Trophoblast cell (in vitro differentiated cells and primary cell): ENCODE data around the gene KCNT1.

Experiments
- DNase-seq, 2 donors: peaks; one replicate each; pipeline ENCODE4 v3.0.0-alpha.2; 2016
- H2AFZ ChIP-seq: 2 replicates; pipeline ENCODE4 v1.6.1; 2013; ENCODE audit warnings: low read length, moderate library complexity, mild to moderate bottlenecking; ENCODE audit not compliant: insufficient read depth, poor library complexity
- H2AK5ac ChIP-seq: 2 replicates; pipeline ENCODE4 v1.6.1; 2013; ENCODE audit warnings: mild to moderate bottlenecking, low read length
- H2BK120ac ChIP-seq: 2 replicates; pipeline ENCODE4 v1.6.1; 2013; ENCODE audit warnings: low read length, mild to moderate bottlenecking, moderate library complexity; ENCODE audit not compliant: insufficient read depth, poor library complexity
- H2BK12ac ChIP-seq: 2 replicates; pipeline ENCODE4 v1.6.1; 2013; ENCODE audit warnings: mild to moderate bottlenecking, low read length, moderate library complexity
- H2BK5ac ChIP-seq: 2 replicates; pipeline ENCODE4 v1.6.1; 2013; ENCODE audit warnings: low read length, low read depth, moderate library complexity, mild to moderate bottlenecking; ENCODE audit not compliant: poor library complexity
- H3K14ac ChIP-seq: 2 replicates; pipeline ENCODE4 v1.6.1; 2013; ENCODE audit warnings: mild to moderate bottlenecking, low read length
- H3K18ac ChIP-seq: 2 replicates; pipeline ENCODE4 v1.6.1; 2013; ENCODE audit warnings: mild to moderate bottlenecking, low read length
- H3K23ac ChIP-seq: 2 replicates; pipeline ENCODE4 v1.6.1; 2013; ENCODE audit warnings: low read length
- H3K27ac ChIP-seq: 2 replicates; pipeline ENCODE4 v1.5.1; 2013; ENCODE audit warnings: low read depth, mild to moderate bottlenecking, inconsistent platforms, low read length, moderate library complexity
- H3K27me3 ChIP-seq: 2 replicates; pipeline ENCODE4 v1.6.1; 2013; ENCODE audit warnings: inconsistent platforms, mild to moderate bottlenecking, low read length, moderate library complexity; ENCODE audit not compliant: insufficient read depth
- H3K36me3 ChIP-seq, 2 experiments: 1 replicate in 1 of 2; 2 replicates in 1 of 2; pipeline ENCODE4 v1.6.1; 2013; ENCODE audit warnings: low read length in 2 of 2, mild to moderate bottlenecking in 2 of 2, moderate library complexity in 1 of 2; ENCODE audit not compliant: insufficient read depth in 2 of 2, control insufficient read depth in 1 of 2
- H3K4ac ChIP-seq: 2 replicates; pipeline ENCODE4 v1.6.1; 2013; ENCODE audit warnings: low read depth, mild to moderate bottlenecking, low read length, moderate library complexity
- H3K4me1 ChIP-seq, 2 experiments: 1 replicate in 1 of 2; 2 replicates in 1 of 2; pipeline ENCODE4 v1.6.1; 2013; ENCODE audit warnings: low read length in 2 of 2, mild to moderate bottlenecking in 2 of 2, moderate library complexity in 1 of 2; ENCODE audit not compliant: insufficient read depth in 2 of 2, control insufficient read depth in 1 of 2
- H3K4me2 ChIP-seq: 2 replicates; pipeline ENCODE4 v1.6.1; 2013; ENCODE audit warnings: inconsistent platforms, mild to moderate bottlenecking, low read length, moderate library complexity
- H3K4me3 ChIP-seq: 2 replicates; pipeline ENCODE4 v1.5.1; 2013; ENCODE audit warnings: mild to moderate bottlenecking, low read depth, low read length, inconsistent platforms
- H3K79me1 ChIP-seq: one replicate; pipeline ENCODE4 v1.6.1; 2013; ENCODE audit warnings: low read length
- H3K79me2 ChIP-seq: 2 replicates; pipeline ENCODE4 v1.6.1; 2013; ENCODE audit warnings: low read length, mild to moderate bottlenecking; ENCODE audit not compliant: control insufficient read depth, insufficient read depth, poor library complexity
- H3K9ac ChIP-seq: 2 replicates; pipeline ENCODE4 v1.6.1; 2013; ENCODE audit warnings: mild to moderate bottlenecking, low read length
- H3K9me3 ChIP-seq: 2 replicates; pipeline ENCODE4 v1.6.1; 2013; ENCODE audit warnings: low read depth, mild to moderate bottlenecking, control low read depth, inconsistent platforms, low read length; ENCODE audit not compliant: insufficient read depth
- H4K12ac ChIP-seq: 2 replicates; pipeline ENCODE4 v1.6.1; 2013; ENCODE audit warnings: low read depth, mild to moderate bottlenecking, low read length, moderate library complexity
- H4K8ac ChIP-seq: 2 replicates; pipeline ENCODE4 v1.6.1; 2013; ENCODE audit warnings: low read depth, mild to moderate bottlenecking, low read length, moderate library complexity
- H4K91ac ChIP-seq: one replicate; pipeline ENCODE4 v1.6.1; 2013; ENCODE audit warnings: low read depth, mild to moderate bottlenecking, low read length, moderate library complexity
- WGBS: extraction: QIAGEN DNeasy Blood & Tissue Kit; methylation state at CpG from one replicate; pipeline ENCODE4 v1.1.7; 2013; ENCODE audit warnings: missing lambda C conversion rate; ENCODE audit not compliant: insufficient read length, insufficient coverage; ENCODE audit errors: extremely low coverage; 5-methylcytosine and 5-hydroxymethylcytosine counted together

Gene KCNT1

GRCh38 chr9:135774239-135774747 is 72.3 kb downstream of the KCNT1 start:
- H3K9me3 ChIP-seq, result peaks cover 10% of the 10 kb centered on the region
- no CpG with 5 or more reads among the region's 15 CpGs for WGBS
- peak overlapping the region; percentile 1 for H3K23ac ChIP-seq
- no peak overlapping the region for H2AK5ac ChIP-seq
- H3K9ac ChIP-seq, result no peak overlapping the region
- H3K79me2 ChIP-seq, result no peaks in the 10 kb centered on the region
- no peak overlapping the region for H2BK120ac ChIP-seq
- H3K14ac ChIP-seq, result no peak overlapping the region
- no peaks in the 10 kb centered on the region for H3K4me1 ChIP-seq
- peak overlapping the region; percentile 62 for H3K4me3 ChIP-seq
- no peak overlapping the region for H2AFZ ChIP-seq
- H3K27me3 ChIP-seq, result no peaks in the 10 kb centered on the region
- no peak overlapping the region for H4K12ac ChIP-seq
- no peak overlapping the region for H3K4me2 ChIP-seq
- no peak overlapping the region for H3K4ac ChIP-seq
- H3K79me1 ChIP-seq, result no peaks in the 10 kb centered on the region
- DNase-seq, result no peak
- H3K36me3 ChIP-seq, result no peaks in the 10 kb centered on the region
- no peak overlapping the region for H4K91ac ChIP-seq
- H2BK5ac ChIP-seq, result no peak overlapping the region
- no peak overlapping the region for H2BK12ac ChIP-seq
- H3K18ac ChIP-seq, result no peak overlapping the region
- H3K27ac ChIP-seq, result no peak overlapping the region
- H4K8ac ChIP-seq, result no peak overlapping the region

DNA sequence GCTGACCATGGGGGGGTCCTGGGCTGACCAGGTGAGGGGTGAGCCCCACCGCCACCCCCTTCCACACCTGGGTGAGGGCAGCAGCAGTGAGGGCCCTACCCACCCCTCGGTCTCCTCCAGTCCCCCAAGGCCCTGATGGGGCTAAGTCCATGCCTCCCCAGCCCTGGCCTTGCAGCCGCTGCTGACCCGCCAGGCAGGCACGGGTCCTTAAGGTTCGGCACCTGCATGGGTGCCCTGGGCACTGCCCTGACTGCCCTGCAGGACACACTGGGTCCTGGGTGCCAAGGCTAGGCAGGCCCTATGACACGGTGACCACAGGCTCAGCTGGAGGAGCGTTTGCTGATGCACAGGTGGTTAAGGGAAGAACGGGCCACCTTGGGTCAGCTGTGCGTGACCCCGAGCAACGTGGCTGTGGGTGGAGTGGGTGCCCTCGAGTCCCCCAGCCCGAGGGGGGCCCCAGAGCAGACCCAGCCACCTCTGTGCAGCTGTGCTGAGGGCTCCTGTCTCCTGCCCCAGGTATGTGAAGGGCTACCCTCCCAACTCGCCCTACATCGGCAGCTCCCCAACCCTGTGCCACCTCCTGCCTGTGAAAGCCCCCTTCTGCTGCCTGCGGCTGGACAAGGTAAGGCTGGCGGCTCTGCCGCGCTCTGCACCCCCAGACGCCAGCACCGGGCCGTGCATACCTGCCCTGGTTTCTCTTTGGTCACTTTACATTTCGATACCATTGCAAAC is 73.0 kb downstream of the KCNT1 start:
- Histone ChIP-seq H3K4me1 (no peaks in the 10 kb centered on the region), H4K8ac (no peak overlapping the region), H2BK12ac (no peak overlapping the region), H3K4ac (no peak overlapping the region), H4K91ac (no peak overlapping the region), H3K79me2 (no peaks in the 10 kb centered on the region), H3K27me3 (no peaks in the 10 kb centered on the region), H3K36me3 (no peaks in the 10 kb centered on the region), H3K18ac (no peak overlapping the region), H2BK5ac (no peak overlapping the region), H2AFZ (no peak overlapping the region), H3K9ac (no peak overlapping the region), H3K14ac (no peak overlapping the region), H2AK5ac (no peak overlapping the region), H3K9me3 (peaks cover 10% of the 10 kb centered on the region), H3K27ac (no peak overlapping the region), H4K12ac (no peak overlapping the region), H3K4me2 (no peak overlapping the region), H3K79me1 (no peaks in the 10 kb centered on the region), H3K4me3 (no peak overlapping the region), H3K23ac (no peak overlapping the region), H2BK120ac (no peak overlapping the region)
- no CpG with 5 or more reads among the region's 24 CpGs for WGBS
- no peak for DNase-seq

DNA sequence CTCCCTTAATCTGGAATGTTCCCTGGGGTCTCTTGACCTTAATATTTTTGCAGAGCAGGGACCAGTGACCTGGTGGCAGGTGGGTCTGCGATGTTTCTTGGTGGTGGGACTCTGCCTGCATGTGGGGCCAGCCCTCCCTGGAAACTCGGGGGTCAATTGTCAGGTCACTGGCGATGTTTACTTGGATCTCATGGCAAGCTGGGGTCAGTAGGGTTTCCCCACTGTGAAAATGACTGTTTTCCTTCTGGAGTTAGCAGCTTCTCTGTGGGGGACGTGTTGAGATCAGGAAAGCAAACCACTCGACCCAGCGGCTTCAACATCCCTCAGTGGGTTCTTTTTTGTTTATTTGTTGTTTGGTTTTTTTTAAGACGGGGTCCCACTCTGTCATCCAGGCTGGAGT is 73.9 kb downstream of the KCNT1 start:
- no peak overlapping the region for H3K4ac ChIP-seq
- no peak overlapping the region for H3K4me2 ChIP-seq
- H3K27me3 ChIP-seq, result no peaks in the 10 kb centered on the region
- peaks cover 10% of the 10 kb centered on the region for H3K9me3 ChIP-seq
- no peaks in the 10 kb centered on the region for H3K36me3 ChIP-seq
- H4K8ac ChIP-seq, result no peak overlapping the region
- no peak overlapping the region for H2AFZ ChIP-seq
- no CpG with 5 or more reads among the region's 7 CpGs for WGBS
- H2BK120ac ChIP-seq, result no peak overlapping the region
- H3K9ac ChIP-seq, result no peak overlapping the region
- DNase-seq, result no peak
- H3K27ac ChIP-seq, result no peak overlapping the region
- no peak overlapping the region for H2AK5ac ChIP-seq
- no peak overlapping the region for H3K18ac ChIP-seq
- H4K91ac ChIP-seq, result no peak overlapping the region
- no peaks in the 10 kb centered on the region for H3K4me1 ChIP-seq
- H2BK12ac ChIP-seq, result no peak overlapping the region
- no peak overlapping the region for H4K12ac ChIP-seq
- H2BK5ac ChIP-seq, result no peak overlapping the region
- no peaks in the 10 kb centered on the region for H3K79me2 ChIP-seq
- H3K79me1 ChIP-seq, result no peaks in the 10 kb centered on the region
- no peak overlapping the region for H3K23ac ChIP-seq
- no peak overlapping the region for H3K14ac ChIP-seq
- H3K4me3 ChIP-seq, result no peak overlapping the region

DNA sequence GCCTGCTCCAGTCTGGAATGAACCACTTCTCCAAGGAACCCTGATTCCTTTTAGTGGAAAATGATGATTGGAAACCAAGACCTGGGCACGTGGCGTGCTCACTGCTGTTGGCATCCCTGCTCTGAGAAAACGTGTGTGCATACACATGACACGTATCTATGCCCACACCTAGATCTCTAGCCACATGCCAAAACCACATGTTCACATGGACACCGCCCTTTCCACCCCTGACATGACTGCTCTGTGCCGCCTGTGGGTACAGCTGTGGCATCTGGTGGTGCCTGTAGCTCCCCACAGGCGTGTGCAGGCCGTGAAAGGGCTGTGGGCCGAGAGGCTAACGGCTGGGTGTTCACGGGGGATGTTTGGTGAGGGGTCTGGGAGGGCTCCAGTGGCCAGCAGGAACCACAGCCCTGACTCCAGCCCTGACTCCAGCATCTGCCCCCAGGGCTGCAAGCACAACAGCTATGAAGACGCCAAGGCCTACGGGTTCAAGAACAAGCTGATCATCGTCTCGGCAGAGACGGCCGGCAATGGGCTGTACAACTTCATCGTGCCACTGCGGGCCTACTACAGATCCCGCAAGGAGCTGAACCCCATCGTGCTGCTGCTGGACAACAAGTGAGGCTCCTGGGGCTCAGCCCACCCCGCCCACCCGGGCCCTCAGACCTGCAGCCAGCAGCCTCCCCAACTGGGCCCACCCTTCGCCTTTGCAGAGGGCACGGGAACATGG is 75.1 kb downstream of the KCNT1 start:
- Histone ChIP-seq H3K79me1 (no peaks in the 10 kb centered on the region), H2BK5ac (no peak overlapping the region), H3K27ac (no peak overlapping the region), H3K9ac (no peak overlapping the region), H3K14ac (no peak overlapping the region), H4K91ac (no peak overlapping the region), H3K9me3 (peaks cover 7% of the 10 kb centered on the region), H3K23ac (no peak overlapping the region), H3K4ac (no peak overlapping the region), H2BK120ac (no peak overlapping the region), H3K4me2 (no peak overlapping the region), H2BK12ac (no peak overlapping the region), H4K8ac (no peak overlapping the region), H3K4me1 (no peaks in the 10 kb centered on the region), H3K79me2 (no peaks in the 10 kb centered on the region), H3K18ac (no peak overlapping the region), H3K4me3 (no peak overlapping the region), H2AFZ (no peak overlapping the region), H4K12ac (no peak overlapping the region), H3K27me3 (no peaks in the 10 kb centered on the region), H3K36me3 (no peaks in the 10 kb centered on the region), H2AK5ac (no peak overlapping the region)
- no CpG with 5 or more reads among the region's 25 CpGs for WGBS
- no peak for DNase-seq
